Measurements from ENCODE around the gene CC2D2A.

Gene CC2D2A

DNA sequence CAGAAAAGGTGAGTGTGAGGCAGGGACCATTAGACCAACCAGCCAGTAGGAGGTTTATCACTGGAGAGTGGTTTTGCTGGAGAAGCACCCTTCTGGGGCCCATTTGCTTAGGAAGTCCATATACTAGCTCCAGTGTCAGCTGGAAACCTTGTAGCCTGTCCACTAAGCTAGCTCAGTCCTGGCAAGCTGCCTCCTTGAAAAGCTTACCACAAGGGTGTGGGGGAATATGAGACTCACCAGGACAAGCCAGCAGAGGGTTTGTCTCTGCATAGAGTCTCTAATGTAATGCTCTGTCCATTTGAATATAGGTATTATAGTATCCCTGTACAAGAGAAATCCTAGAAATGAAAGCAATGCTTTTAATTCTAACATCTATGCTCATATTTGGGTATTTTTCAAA is 99.1 kb downstream of the CC2D2A start:
- TF ChIP-seq CTCF (conservative IDR thresholded peaks at IDR 0.05; ENCODE audit: low read depth) = no peak
- DNase-seq (ENCODE audit: low spot score) = no peak
- ChIA-PET CTCF (interaction anchor here (0.5 kb wide), 1 partner anchor 314 kb away, joined by 3 read pairs; no protein-coding TSS in a partner anchor), POLR2A (ENCODE audit: low non-redundant PET) (no interaction called here)
- H3K27ac ChIP-seq = no peak overlapping the region

GRCh38 chr4:15569746-15570145 is 100.1 kb downstream of the CC2D2A start:
- ChIA-PET CTCF (no interaction called here), POLR2A (ENCODE audit: low non-redundant PET) (no interaction called here)
- TF ChIP-seq CTCF (conservative IDR thresholded peaks at IDR 0.05; ENCODE audit: low read depth) = no peak
- DNase-seq (ENCODE audit: low spot score) = no peak
- H3K27ac ChIP-seq = no peak overlapping the region

DNA sequence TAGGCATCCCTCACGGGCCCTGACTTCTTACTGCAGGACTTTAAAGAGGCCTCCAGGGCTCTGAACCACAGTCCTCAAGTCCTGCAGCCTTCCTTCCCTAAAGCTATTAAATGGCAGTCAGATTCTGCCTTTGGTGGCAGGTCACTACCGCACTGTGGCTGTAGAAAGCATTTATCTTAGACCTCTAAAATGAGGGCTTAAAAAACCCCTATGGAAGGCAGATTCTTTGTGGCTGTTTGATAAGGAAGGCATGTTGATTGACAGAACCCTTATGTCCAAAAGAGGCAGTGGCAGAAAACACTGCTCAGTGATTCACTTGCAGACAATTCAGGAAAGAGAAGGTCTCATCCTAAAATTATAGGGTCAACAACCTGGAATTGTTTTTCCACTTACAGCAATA is 106.3 kb downstream of the CC2D2A start:
- ChIA-PET CTCF (no interaction called here), POLR2A (ENCODE audit: low non-redundant PET) (no interaction called here)
- TF ChIP-seq CTCF (conservative IDR thresholded peaks at IDR 0.05; ENCODE audit: low read depth) = no peak
- no peak for DNase-seq (ENCODE audit: low spot score)
- no peak overlapping the region for H3K27ac ChIP-seq

GRCh38 chr4:15577508-15577907 is 107.8 kb downstream of the CC2D2A start:
- no peak overlapping the region for H3K27ac ChIP-seq
- no peak for DNase-seq (ENCODE audit: low spot score)
- TF ChIP-seq CTCF (conservative IDR thresholded peaks at IDR 0.05; ENCODE audit: low read depth) = no peak
- ChIA-PET POLR2A (ENCODE audit: low non-redundant PET) (no interaction called here), CTCF (interaction anchor here (0.6 kb wide), 1 partner anchor 40 kb away, joined by 3 read pairs; no protein-coding TSS in a partner anchor)

DNA sequence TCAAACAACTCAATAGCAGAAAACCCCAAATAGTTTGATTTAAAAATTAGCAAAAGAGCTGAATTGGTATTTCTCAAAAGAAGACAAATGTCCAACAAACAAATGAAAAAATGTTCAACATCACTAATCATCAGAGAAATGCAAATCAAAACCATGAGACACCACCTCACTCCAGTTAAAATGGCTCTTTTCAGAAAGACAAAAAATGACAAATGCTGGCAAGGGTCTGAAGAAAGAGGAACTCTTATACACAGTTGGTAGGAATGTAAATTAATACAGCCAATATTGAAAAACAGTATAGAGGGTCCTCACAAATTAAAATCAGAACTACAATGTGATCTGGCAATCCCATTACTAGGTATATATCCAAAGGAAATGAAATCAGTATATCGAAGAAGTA is 115.1 kb downstream of the CC2D2A start:
- ChIA-PET POLR2A (ENCODE audit: low non-redundant PET) (no interaction called here), CTCF (no interaction called here)
- DNase-seq (ENCODE audit: low spot score) = no peak
- H3K27ac ChIP-seq = no peak overlapping the region
- TF ChIP-seq CTCF (conservative IDR thresholded peaks at IDR 0.05; ENCODE audit: low read depth) = no peak

- no peak for TF ChIP-seq CTCF (conservative IDR thresholded peaks at IDR 0.05; ENCODE audit: low read depth)
- DNase-seq (ENCODE audit: low spot score) = no peak
- no peak overlapping the region for H3K27ac ChIP-seq
- ChIA-PET CTCF (interaction anchor here (0.6 kb wide), 1 partner anchor 633 kb away, joined by 3 read pairs; no protein-coding TSS in a partner anchor), POLR2A (ENCODE audit: low non-redundant PET) (no interaction called here)
Measured at GRCh38 chr4:15585331-15585730, 115.6 kb downstream of the CC2D2A start.

DNA sequence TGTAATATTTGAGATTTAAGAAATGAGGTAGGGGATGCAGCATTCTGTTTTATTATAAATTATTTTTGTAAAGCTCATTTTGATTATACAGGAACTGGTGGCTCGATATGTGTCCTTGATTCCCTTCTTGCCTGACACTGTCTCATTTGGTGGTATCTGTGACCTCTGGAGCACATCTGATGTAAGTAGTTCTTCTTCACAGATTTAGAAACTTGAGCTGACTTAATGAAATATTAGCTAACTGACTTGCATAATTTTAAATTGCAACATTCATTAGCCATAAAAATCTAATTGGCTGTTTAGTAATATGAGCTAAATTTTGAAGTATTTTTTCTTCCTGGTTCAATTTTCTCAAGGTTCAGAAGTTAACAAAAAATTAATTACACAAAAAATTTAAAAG is 116.4 kb downstream of the CC2D2A start:
- no peak for DNase-seq (ENCODE audit: low spot score)
- no peak overlapping the region for H3K27ac ChIP-seq
- no peak for TF ChIP-seq CTCF (conservative IDR thresholded peaks at IDR 0.05; ENCODE audit: low read depth)
- ChIA-PET POLR2A (ENCODE audit: low non-redundant PET) (no interaction called here), CTCF (interaction anchor here (0.6 kb wide), 1 partner anchor 633 kb away, joined by 3 read pairs; no protein-coding TSS in a partner anchor)

All from RWPE1 (cell line).